ENCODE data around the gene OR5AN1. TPM values are rescaled to one million over a fixed set of nuclear protein-coding genes. Genes with fewer than 3 reads are reported as not detected.

OR5AN1 gene
- total RNA-seq, 2 experiments from 2014 or later = not detected

GRCh38 chr11:59416613-59417012, 57.9 kb downstream of the OR5AN1 start:
- Histone ChIP-seq H3K79me2 (ENCODE audit: insufficient read depth, low read depth, low read length) (no peaks in the 10 kb centered on the region), H4K20me1 (ENCODE audit: insufficient read depth, low read length) (no peaks in the 10 kb centered on the region), H3K9me3 (ENCODE audit: low read length) (no peaks in the 10 kb centered on the region), H3K4me1 (ENCODE audit: insufficient read depth, low read length, poor library complexity, severe bottlenecking) (no peaks in the 10 kb centered on the region), H3K36me3 (ENCODE audit: insufficient read depth, low read length) (no peaks in the 10 kb centered on the region), H3K27ac (ENCODE audit: low read depth, low read length, poor library complexity, severe bottlenecking) (no peak overlapping the region), H3K4me3 (ENCODE audit: low read depth, low read length, poor library complexity, severe bottlenecking) (no peak overlapping the region), H3K9me2 (ENCODE audit: insufficient read depth, low read length) (no peaks in the 10 kb centered on the region), H3K4me2 (ENCODE audit: low read length) (no peak overlapping the region), H2AFZ (ENCODE audit: low read length) (no peak overlapping the region)
- DNase-seq (ENCODE audit: low spot score) = no peak
- TF ChIP-seq, protein P1, sequence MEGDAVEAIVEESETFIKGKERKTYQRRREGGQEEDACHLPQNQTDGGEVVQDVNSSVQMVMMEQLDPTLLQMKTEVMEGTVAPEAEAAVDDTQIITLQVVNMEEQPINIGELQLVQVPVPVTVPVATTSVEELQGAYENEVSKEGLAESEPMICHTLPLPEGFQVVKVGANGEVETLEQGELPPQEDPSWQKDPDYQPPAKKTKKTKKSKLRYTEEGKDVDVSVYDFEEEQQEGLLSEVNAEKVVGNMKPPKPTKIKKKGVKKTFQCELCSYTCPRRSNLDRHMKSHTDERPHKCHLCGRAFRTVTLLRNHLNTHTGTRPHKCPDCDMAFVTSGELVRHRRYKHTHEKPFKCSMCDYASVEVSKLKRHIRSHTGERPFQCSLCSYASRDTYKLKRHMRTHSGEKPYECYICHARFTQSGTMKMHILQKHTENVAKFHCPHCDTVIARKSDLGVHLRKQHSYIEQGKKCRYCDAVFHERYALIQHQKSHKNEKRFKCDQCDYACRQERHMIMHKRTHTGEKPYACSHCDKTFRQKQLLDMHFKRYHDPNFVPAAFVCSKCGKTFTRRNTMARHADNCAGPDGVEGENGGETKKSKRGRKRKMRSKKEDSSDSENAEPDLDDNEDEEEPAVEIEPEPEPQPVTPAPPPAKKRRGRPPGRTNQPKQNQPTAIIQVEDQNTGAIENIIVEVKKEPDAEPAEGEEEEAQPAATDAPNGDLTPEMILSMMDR (conservative IDR thresholded peaks at IDR 0.05; ENCODE audit: low read length) = no peak
- no peak for TF ChIP-seq EZH2phosphoT487 (IDR thresholded peaks at IDR 0.05; ENCODE audit: borderline replicate concordance, low read depth, low read length)
- BruUV-seq (replicated peaks) = no TSS peak
- intact Hi-C loops (cut with micrococcal nuclease; ENCODE audit: unreplicated experiment) = no loop called here
- CTCF ChIA-PET (ENCODE audit: unreplicated experiment) = no interaction called here
- POLR2A ChIA-PET = no interaction called here

DNA sequence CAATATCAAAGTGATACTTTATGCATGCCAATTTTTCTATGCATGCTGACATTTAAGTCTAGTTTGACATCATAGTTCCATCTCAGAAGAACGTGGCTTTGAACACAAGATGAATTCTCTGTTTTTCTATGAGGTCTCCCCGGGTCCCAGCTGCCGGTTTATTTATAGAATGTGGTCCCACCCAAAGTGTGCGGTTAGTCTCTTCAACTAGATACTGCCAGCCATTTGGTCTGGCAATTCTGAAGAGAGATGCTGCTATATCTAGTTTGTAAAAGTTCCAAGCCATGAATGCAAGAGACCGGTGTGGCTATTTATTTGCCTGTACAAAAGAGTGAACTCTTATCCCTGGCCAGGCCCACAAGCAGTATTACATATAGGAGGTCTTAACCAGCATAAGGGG, 58.3 kb downstream of the OR5AN1 start:
- H3K36me3 ChIP-seq (ENCODE audit: insufficient read depth, low read length) = no peaks in the 10 kb centered on the region
- intact Hi-C loops (cut with micrococcal nuclease; ENCODE audit: unreplicated experiment) = no loop called here
- H3K9me3 ChIP-seq (ENCODE audit: low read length) = no peaks in the 10 kb centered on the region
- H4K20me1 ChIP-seq (ENCODE audit: insufficient read depth, low read length) = no peaks in the 10 kb centered on the region
- no peak overlapping the region for H3K4me2 ChIP-seq (ENCODE audit: low read length)
- POLR2A ChIA-PET = interaction anchor here (0.5 kb wide), 1 partner anchor 689 kb away, joined by 14 read pairs; no protein-coding TSS in a partner anchor
- CTCF ChIA-PET (ENCODE audit: unreplicated experiment) = no interaction called here
- no TSS peak for BruUV-seq (replicated peaks)
- H3K9me2 ChIP-seq (ENCODE audit: insufficient read depth, low read length) = no peaks in the 10 kb centered on the region
- no peak for DNase-seq (ENCODE audit: low spot score)
- no peak overlapping the region for H2AFZ ChIP-seq (ENCODE audit: low read length)
- no peaks in the 10 kb centered on the region for H3K79me2 ChIP-seq (ENCODE audit: insufficient read depth, low read depth, low read length)
- TF ChIP-seq, protein P1 (conservative IDR thresholded peaks at IDR 0.05; ENCODE audit: low read length) = no peak
- no peak for TF ChIP-seq EZH2phosphoT487 (IDR thresholded peaks at IDR 0.05; ENCODE audit: borderline replicate concordance, low read depth, low read length)
- H3K27ac ChIP-seq (ENCODE audit: low read depth, low read length, poor library complexity, severe bottlenecking) = no peak overlapping the region
- no peaks in the 10 kb centered on the region for H3K4me1 ChIP-seq (ENCODE audit: insufficient read depth, low read length, poor library complexity, severe bottlenecking)
- no peak overlapping the region for H3K4me3 ChIP-seq (ENCODE audit: low read depth, low read length, poor library complexity, severe bottlenecking)

GRCh38 chr11:59418156-59418555, 59.5 kb downstream of the OR5AN1 start:
- H3K79me2 ChIP-seq (ENCODE audit: insufficient read depth, low read depth, low read length) = no peaks in the 10 kb centered on the region
- CTCF ChIA-PET (ENCODE audit: unreplicated experiment) = no interaction called here
- H3K4me2 ChIP-seq (ENCODE audit: low read length) = no peak overlapping the region
- H3K9me2 ChIP-seq (ENCODE audit: insufficient read depth, low read length) = no peaks in the 10 kb centered on the region
- POLR2A ChIA-PET = interaction anchor here (0.6 to 1.2 kb wide), 3 partner anchors 16 to 393 kb away, joined by 3 to 4 read pairs (median 3); no protein-coding TSS in a partner anchor
- no peak for TF ChIP-seq EZH2phosphoT487 (IDR thresholded peaks at IDR 0.05; ENCODE audit: borderline replicate concordance, low read depth, low read length)
- TF ChIP-seq, protein P1 (conservative IDR thresholded peaks at IDR 0.05; ENCODE audit: low read length) = no peak
- H4K20me1 ChIP-seq (ENCODE audit: insufficient read depth, low read length) = no peaks in the 10 kb centered on the region
- H2AFZ ChIP-seq (ENCODE audit: low read length) = no peak overlapping the region
- H3K4me3 ChIP-seq (ENCODE audit: low read depth, low read length, poor library complexity, severe bottlenecking) = no peak overlapping the region
- H3K27ac ChIP-seq (ENCODE audit: low read depth, low read length, poor library complexity, severe bottlenecking) = no peak overlapping the region
- DNase-seq (ENCODE audit: low spot score) = no peak
- no peaks in the 10 kb centered on the region for H3K36me3 ChIP-seq (ENCODE audit: insufficient read depth, low read length)
- no peaks in the 10 kb centered on the region for H3K4me1 ChIP-seq (ENCODE audit: insufficient read depth, low read length, poor library complexity, severe bottlenecking)
- no peaks in the 10 kb centered on the region for H3K9me3 ChIP-seq (ENCODE audit: low read length)
- intact Hi-C loops (cut with micrococcal nuclease; ENCODE audit: unreplicated experiment) = no loop called here
- no TSS peak for BruUV-seq (replicated peaks)

Other genes with a start within 250 kb of the OR5AN1 start
- 80.8 and 83.9 TPM in 2 replicates for gene FAM111A, start 216.0 kb upstream of the OR5AN1 start, total RNA-seq (2014; rRNA removed; shearing (Covaris generic))
- gene FAM111A, start 216.0 kb upstream of the OR5AN1 start, total RNA-seq (2022) = 93.7 and 99.8 TPM in 2 replicates
- gene DTX4, start 186.8 kb upstream of the OR5AN1 start, total RNA-seq (2014; rRNA removed; shearing (Covaris generic)) = 0.70 and 1.4 TPM in 2 replicates
- gene DTX4, start 186.8 kb upstream of the OR5AN1 start, total RNA-seq (2022) = 9.4 and 9.9 TPM in 2 replicates
- 0.06 TPM in 1 of 2 replicates, not detected in the other for gene MPEG1, start 146.0 kb upstream of the OR5AN1 start, total RNA-seq (2014; rRNA removed; shearing (Covaris generic))
- gene MPEG1, start 146.0 kb upstream of the OR5AN1 start, total RNA-seq (2022) = 12.4 and 13.5 TPM in 2 replicates
- not detected in 2 replicates for gene OR5A2, start 67.5 kb downstream of the OR5AN1 start, total RNA-seq (2014; rRNA removed; shearing (Covaris generic))
- not detected in 2 replicates for gene OR5A2, start 67.5 kb downstream of the OR5AN1 start, total RNA-seq (2022)
- gene OR5A1, start 77.6 kb downstream of the OR5AN1 start, total RNA-seq (2014; rRNA removed; shearing (Covaris generic)) = not detected in 2 replicates
- not detected in 2 replicates for gene OR5A1, start 77.6 kb downstream of the OR5AN1 start, total RNA-seq (2022)
- gene OR4D6, start 98.1 kb downstream of the OR5AN1 start, total RNA-seq (2014; rRNA removed; shearing (Covaris generic)) = not detected in 2 replicates
- not detected in 2 replicates for gene OR4D6, start 98.1 kb downstream of the OR5AN1 start, total RNA-seq (2022)
- 0.28 TPM in 1 of 2 replicates, not detected in the other for gene OR4D10, start 114.4 kb downstream of the OR5AN1 start, total RNA-seq (2014; rRNA removed; shearing (Covaris generic))
- gene OR4D10, start 114.4 kb downstream of the OR5AN1 start, total RNA-seq (2022) = not detected in 2 replicates
- not detected in 2 replicates for gene OR4D11, start 144.7 kb downstream of the OR5AN1 start, total RNA-seq (2014; rRNA removed; shearing (Covaris generic))
- gene OR4D11, start 144.7 kb downstream of the OR5AN1 start, total RNA-seq (2022) = not detected in 2 replicates
- not detected in 2 replicates for gene OR4D9, start 152.6 kb downstream of the OR5AN1 start, total RNA-seq (2014; rRNA removed; shearing (Covaris generic))
- gene OR4D9, start 152.6 kb downstream of the OR5AN1 start, total RNA-seq (2022) = not detected in 2 replicates